GM21723 (cell line): ENCODE measurements around the gene MGLL.

Experiments used
- ATAC-seq: cut with Tn5 transposase; IDR thresholded peaks from one replicate; pipeline ENCODE4 v1.9.1; 2021; ENCODE audit warnings: mild to moderate bottlenecking, moderate library complexity; ENCODE audit not compliant: unreplicated experiment

The MGLL gene

DNA sequence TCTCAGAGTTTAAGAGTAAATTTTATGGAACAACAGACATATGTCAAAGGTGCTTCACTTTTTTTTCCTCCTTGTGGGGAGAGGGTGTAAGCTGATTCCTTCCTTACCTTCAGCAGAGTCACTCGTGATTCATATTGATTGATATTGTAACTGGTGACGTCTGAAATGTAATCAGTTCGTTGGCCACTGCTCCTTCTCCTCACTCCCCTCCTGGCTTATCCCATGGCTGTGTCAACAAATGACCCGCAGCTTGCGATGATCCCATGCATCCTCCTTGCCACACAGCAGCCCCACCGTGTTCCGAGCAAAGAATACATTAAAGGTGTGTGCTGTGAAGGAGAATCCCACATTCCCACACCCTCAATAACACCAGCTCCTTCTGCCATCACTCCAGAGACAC is 7.3 kb downstream of the MGLL start:
- ATAC-seq = no peak

DNA sequence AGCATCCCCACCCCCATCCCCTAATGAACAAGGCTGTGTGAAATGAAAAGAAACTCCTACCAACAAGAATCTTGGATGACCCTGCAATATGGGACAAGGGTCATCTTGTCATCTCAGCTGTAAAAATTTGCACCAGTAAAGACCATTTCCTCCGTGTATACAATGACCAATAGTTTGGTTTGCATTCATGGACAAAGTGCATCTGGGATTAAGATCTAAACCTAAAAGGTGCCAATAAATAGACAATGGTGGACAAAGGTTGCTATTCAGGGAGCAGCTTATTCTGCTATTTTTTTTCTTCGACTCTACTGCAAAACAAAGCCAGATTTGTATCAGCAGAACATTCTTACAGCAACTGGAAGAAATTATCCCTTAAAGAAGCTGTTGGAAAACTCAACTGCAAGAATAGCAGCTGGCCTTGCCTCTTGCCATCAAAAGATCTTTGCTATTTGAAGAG is 8.0 kb downstream of the MGLL start:
- no peak for ATAC-seq

DNA sequence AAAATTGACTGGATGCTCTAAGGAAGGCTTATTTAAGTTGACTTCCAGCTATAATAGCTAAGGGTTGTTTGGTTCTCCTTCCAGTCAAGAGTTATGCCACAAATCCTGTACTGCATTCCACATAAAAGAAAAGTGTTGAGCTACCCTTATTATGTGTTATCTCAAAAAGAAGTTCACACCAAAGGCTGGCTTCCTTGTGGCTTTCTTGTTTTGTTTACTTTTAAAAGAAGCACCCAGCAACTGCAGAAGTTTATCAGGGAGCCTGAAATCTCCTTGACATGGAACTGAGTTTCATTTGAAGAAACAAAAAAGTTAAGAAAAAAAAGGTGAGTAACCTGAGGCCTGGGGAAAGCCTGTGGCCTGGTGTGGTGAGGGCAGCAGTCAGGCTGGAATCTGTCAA is 10.2 kb downstream of the MGLL start:
- ATAC-seq = no peak

DNA sequence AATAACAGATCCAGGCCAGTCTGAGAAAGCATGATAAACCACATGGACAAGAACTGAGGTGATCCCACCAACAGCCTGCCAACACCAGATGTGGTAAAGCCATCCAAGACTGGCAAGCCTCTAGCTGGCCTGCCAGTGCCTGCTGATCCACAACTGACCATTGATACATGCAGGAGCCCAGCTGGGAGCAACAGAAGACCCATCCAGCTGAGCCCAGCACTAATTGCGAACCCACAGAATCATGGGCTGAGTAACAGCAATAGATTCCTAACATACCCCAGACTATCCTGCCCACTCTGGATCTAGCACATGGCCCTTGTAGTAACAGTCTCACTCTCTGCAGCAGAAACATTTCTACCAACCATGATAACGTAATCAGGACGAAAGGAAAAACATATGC is 10.6 kb downstream of the MGLL start:
- no peak for ATAC-seq

DNA sequence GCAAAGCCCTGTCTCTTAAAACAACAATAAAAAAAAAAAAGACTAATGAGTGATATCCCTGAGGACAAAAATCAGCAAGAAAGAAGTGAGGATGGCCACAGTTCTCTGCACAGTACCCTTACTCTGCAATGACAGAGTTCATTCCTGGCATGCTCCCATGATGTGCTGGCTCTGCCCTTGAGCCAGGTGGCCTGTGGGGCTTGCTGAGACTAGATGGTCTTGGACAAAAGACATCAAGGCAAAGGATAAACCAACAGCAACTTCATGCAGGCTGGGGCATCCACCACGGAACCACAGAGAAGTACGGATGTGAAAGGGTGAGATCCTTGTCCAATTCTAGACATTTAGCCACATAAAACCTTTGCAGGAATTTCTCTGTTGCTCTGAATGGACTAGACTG is 12.7 kb downstream of the MGLL start:
- ATAC-seq = no peak

DNA sequence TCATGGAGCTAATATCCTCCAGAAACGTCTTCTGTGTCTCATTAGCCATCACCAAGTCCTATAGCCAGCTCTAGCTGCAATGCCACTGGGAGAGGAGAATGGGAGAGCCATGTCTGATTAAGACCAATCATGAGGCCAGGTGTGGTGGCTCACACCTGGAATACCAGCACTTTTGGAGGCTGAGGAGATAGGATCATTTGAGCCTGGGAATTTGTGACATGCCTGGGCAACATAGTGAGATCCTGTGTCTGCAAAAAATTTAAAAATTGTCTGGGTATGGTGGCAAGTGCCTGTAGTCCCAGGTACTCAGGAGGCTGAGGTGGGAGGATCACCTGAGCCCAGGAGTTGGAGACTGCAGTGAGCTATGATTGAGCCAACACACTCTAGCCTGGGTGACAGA is 13.1 kb downstream of the MGLL start:
- ATAC-seq = no peak

DNA sequence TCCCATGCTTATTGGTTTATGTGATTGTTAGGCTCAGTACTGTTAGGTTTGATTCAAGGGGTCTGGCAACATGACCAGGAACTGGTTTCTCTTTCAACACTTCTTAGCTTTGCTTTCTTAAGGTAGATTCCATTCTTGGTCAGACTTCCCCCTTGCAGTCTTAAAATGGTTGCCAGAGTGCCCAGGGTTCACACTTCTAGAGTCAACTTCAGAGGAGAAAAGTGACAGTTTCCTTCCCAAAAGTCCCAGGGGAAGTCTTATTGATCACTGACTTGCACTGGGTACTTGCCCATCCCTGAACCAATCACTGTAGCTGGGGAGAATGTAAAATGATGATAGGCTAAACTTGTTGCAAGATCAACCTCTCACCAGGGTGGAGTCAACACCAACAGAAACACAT is 14.1 kb downstream of the MGLL start:
- peak; percentile 50 for ATAC-seq

DNA sequence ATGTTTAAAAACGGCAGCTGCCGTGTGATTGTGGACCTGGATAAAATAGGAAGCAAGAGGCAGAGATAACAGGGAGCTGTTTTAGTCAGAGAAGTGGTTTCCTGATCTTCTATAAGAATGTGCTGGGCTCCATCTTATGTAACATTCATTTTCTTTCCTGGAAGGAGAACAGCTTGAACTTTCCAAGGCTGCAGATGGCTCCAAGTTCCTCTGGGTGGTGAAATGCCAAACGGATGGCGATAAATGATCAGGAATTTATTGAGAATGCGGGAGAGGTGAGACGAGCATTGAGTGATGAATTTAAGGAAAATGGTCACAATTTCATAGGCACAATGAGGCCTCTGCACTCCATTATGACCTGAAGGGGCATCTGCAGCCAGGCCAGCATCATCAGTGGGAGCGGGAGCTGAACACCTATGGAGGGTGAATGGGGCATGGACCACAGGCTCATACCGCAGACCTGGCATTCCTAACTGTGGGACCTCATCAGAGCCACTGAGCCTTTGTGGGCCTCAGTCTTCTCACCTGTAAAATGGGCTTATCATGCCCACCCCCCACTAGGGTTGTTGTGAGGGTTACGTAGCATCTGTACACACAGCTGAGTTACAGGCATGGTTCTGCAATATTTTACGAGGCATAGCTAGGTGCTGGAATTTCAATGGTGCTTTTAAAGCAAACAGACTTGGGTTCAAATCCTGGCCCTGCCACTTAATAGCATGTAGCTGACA is 17.1 kb downstream of the MGLL start:
- no peak for ATAC-seq

DNA sequence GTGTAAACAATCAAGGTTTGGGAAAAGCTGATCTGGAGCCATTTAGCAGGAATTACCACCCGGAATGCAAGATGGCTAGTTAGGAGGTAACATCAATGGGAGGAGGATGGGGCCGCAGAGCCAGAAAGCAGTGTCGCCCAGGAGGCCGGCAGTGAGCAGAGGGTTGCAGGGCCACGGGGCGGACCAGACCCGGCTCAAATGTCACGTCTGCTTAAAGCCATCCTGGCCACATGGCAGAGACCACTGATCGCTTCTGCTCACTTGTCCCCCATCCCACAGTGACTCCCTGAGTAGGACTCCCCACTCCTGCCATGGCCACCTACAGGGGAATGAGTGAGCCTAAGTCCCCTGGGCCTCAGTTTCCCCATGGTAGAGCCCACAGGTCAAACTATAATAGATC is 18.2 kb downstream of the MGLL start:
- ATAC-seq = no peak

DNA sequence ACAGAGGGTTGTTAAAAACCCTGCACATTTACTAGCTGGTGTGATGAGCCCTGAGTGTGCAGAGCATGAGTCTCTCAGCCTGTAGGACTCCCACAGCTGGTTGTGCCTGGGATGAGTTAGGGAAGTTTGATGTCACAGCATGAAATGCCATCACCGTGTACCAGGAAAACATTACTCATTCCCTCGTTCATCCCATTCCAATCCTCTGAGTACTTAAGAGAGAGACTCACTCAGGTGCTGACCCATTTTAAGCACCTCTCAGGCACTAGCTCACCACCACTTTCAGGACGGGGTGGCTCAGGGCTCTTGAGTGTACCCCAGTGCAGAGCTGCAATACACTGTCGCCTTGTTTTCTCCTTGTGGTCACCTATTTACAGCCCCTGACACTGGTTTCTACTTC is 18.7 kb downstream of the MGLL start:
- ATAC-seq = no peak

DNA sequence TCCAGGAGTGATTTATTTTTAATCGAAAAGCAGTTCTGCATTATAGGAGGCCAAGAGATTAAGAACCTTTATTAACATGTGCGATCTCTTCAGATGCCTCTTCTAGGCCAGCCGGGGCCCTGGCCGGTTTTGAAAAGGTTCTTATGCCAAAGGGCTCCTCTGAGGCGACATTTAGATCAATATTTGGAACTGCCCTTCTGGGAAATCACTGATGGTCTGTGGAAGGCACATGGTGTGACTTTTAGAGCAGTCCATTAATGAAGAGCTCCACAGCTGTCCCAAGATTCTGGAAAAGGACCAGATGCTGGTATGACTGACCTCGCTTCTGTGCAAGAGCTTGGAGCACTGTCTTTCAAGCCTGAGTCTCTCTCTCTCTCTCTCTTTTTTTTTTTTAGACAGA is 19.7 kb downstream of the MGLL start:
- no peak for ATAC-seq

DNA sequence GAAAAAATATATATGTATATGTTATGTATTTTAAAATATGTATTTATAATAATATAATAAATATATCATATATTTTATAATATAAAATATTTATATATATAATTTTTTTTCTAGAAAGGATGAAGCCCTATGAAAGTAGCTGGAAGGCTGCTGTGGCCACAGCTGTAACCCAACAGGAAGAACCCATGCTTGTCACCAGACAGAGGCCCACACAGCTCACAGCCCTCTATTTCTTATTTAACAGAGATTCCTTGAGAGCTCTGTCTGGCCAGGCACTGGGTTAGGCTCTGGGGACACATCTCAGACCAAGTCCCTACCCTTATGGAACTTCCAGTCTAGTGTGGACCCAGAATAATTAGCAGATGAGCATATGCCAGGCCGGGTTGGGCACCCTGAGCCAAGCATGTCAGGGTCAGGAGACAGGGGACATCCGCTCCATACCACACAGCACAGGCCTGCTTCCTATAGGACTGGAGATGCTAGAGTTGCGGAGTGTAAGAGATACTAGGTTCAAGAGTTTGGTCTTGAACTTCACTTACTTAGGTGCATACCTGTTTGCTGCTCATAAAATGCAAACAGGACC is 20.5 kb downstream of the MGLL start:
- no peak for ATAC-seq

DNA sequence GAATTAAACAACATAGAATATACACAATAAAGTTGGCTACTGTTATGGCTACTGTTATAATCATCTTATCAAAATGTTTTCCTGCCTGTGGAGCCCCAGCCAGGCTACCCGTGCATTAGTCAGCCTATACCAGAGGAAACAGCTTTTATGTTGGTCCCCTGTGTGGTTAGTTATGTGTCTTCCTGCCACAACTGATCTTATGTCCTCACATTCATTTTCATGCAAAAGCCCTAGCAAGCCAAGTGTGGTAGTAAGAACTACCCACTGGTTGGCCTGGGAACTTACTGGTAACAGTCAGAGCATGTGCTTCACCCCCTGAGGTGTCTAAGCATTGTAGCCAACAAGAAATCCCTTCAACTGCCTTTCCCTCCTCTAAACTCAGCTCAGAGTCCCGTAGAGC is 21.8 kb downstream of the MGLL start:
- peak; percentile 70 for ATAC-seq

DNA sequence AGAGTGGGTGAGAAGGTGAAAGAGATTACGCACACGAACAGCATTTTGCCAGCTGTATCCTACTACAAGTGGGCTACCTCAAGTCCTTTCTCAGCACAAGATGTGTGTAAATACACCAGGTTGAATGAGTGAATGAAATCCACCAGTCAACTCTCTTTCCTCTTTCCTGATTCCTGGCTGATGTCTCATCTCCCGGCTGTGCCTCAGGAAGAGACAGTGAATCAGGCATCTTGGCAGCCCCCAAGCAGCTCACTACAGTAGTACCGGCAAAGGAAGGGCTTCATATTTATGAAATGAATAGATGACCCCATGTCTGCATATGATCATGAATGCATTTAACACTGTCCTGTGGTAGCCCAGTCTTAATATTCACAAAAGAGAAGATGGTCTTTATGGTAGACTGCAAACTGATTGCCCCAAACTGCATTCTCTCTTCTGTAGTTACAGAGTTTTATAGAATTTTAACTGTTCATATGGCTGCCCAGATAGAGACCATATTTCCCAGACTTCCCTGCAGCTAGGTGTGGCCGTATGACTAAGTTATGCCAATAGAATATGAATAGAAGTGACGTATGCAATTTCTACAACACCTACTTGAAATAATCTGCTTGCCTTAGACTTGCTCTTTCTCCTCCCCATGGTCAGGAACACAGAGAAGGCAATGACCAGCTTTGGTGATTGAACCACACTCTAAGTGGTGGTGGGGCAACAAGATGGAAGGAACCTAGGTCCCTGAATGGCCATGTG is 22.7 kb downstream of the MGLL start:
- no peak for ATAC-seq

DNA sequence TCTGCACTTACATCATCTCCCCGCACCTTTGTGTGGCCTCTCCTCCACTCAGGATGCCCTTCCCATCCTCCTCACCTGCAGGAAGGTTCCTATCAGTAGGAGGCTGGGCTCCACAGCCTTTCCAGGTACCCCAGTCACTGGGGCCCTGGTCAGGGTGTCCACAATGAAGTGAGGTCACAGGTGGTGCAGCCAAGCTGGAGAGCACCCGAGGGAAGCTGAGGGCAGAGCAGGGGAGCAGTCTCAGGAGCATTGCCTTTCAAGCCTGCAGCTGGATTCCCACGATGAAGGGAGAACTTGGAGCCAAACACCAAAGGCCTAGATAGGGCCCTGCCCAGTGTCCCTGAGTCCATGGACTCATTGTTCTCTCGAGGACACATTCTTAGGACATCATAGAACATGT is 23.6 kb downstream of the MGLL start:
- ATAC-seq = no peak

DNA sequence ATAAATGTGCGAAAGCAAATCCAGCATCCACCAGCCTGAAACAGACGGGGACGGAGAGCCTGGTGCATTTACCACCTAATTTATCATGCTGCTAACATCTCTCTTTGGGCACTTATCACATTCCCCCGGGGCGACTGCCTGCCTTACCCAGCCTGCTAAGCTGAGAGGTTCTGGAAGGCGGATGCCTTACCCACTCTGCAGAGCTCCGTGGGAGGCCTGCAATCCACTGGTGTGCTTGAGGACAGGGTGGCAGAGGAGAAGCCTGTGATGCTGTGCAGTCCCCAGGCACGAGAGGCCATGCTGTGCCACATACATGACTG is 25.5 kb downstream of the MGLL start:
- ATAC-seq = no peak

DNA sequence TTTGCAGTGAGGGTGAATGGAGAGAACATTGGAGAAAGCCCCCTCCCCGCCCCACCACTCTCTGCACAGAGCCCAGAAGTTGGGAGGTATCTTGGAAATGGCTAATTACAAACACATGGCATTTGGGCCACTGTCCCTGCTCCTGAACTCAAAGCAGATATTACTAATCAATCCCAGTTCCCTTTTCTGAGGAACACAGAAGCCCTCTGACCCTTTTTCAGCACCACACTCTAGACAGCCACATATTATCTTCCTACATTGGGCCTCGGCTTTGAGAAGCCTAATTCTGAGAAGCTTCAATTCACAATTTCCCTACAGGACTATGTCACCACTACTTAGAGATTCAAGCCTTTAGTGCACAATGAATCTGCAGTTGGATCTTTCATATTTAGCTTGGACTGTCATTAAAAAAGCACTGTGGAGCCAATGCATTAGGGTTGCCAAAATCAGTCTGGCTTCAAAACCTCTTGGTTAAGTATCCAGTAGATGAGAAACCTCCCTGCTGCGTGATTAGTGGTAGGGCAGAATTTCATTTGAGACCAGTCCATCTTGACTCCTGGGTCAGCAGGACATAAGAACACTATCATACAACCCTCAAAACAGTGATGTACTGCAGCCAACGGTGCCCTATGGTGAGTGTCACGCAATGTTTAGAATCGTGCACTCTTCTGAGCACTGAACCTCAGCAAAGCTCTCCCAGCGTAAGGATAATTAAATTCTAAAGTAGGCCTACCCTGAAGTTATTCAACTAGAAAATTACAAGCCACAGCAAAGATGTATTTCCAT is 26.1 kb downstream of the MGLL start:
- ATAC-seq = no peak

DNA sequence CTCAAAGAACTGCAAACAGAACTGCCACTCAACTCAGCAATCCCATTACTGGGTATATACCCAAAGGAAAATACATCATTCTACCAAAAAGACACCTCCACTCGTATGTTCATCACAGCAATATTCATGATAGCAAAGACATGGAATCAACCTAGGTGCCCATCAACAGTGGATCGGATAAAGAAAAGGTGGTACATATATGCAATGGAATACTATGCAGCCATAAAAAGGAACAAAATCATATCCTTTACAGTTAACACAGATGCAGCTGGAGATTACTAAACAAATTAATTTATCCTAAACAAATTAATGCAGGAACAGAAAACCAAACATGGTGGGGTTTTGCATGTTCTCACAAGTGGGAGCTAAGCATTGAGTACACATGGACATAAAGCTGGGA is 27.3 kb downstream of the MGLL start:
- no peak for ATAC-seq

DNA sequence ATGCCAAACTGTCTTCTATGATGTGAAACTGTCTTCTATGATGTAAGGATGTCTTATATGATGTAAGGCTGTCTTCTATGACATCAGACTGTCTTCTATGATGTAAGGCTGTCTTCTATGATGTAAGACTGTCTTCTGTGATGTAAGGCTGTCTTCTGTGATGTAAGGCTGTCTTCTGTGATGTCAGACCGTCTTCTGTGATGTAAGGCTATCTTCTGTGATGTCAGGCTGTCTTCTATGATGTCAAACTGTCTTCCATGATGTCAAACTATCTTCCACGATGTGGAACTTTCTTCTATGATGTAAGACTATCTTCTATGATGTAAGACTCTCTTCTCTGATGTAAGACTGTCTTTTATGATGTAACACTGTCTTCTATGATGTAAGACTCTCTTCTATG is 27.9 kb downstream of the MGLL start:
- no peak for ATAC-seq

DNA sequence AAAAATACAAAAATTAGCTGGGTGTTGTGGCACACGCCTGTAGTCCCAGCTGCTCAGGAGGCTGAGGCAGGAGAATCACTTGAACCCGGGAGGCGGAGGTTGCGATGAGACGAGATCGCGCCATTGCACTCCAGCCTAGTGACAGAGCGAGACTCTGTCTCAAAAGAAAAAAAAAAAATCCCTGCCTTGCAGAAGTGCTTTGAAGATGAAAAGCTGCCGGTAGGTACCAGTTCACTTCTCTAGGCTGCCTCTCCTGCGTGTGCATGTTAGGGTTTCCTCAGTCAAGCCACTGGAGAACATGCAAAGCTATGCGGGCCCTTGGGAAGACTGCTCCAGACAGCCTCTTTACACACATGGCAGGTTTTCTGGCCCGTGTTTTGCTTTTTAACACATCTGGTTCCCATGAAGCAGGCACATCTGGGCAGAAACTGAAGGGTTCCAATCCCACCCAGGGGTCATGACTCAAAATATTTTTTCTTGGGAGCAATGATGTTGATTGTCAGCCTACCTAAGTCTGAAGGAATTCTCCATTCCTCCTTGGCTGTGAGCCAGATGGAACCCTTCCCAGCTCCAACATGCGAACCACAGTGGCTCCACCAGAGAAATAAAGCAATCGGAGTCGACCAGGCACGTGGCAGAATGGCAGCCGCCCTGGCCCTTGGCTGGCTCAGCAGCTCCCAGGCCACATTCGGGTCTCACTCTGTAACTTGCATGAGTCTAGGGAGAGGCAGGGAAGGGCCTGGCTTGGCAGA is 29.6 kb downstream of the MGLL start:
- no peak for ATAC-seq
